Activated T-helper 1 cell treated with anti-CD3 and anti-CD28 coated beads, Interleukin-2, amount 50 U/mL, for 16 hours (primary cell): ENCODE data around the gene GPR108.

Experiments used
- DNase-seq, 2 donors: peaks; one replicate each; pipeline ENCODE4 v3.0.0-alpha.2; 2020; ENCODE audit warnings: low read depth in 1 of 2, low spot score in 1 of 2

The GPR108 gene

GRCh38 chr19:6682607-6683128 lies 54.7 kb downstream of the GPR108 start:
- no peak for DNase-seq

- no peak for DNase-seq
These were observed 57.2 kb downstream of the GPR108 start for GRCh38 chr19:6680141-6680540.
